A673 (cell line): Measurements from ENCODE around the gene AKNA.

Experiments
- CTCF ChIP-seq: fragments of 300-800, 200-600 bp; sonication (generic); conservative IDR thresholded peaks from 2 replicates; pipeline ENCODE4 v1.5.1; 2017; ENCODE audit warnings: low read depth, mild to moderate bottlenecking, antibody characterized with exemption, low read length, moderate library complexity, mixed read lengths
- EZH2 ChIP-seq: fragments of 200-600 bp; sonication (generic); IDR thresholded peaks from 2 replicates; pipeline ENCODE4 v1.6.1; 2017; ENCODE audit warnings: borderline replicate concordance, low read depth, mild to moderate bottlenecking, mixed read lengths, antibody characterized with exemption, low read length; ENCODE audit not compliant: poor library complexity, severe bottlenecking

- TF ChIP-seq CTCF (no peak), EZH2 (no peak)
Observed at GRCh38 chr9:114384341-114384740, 3.4 kb downstream of the AKNA start.
